ENCODE data around the gene LANCL3. TPM values are rescaled to one million over a fixed set of nuclear protein-coding genes. Genes with fewer than 3 reads are reported as not detected.

Gene LANCL3
- total RNA-seq, result under 1 TPM in 1 of 2 donors, not detected in 1; under 0.01 TPM

GRCh38 chrX:37571426-37572107, at the start of gene LANCL3:
TSS of gene LANCL3 (plus strand) at chrX:37571661. CDS start at chrX:37571871, 210 bp downstream.

GRCh38 chrX:37685381-37686359, 114.2 kb downstream of the LANCL3 start, which contains the start of gene XK:
TSS of gene XK (plus strand) at chrX:37685791. CDS start at chrX:37685962, 171 bp downstream.

Other genes starting within 250 kb of the LANCL3 start
- gene PRRG1, start 222.3 kb upstream of the LANCL3 start, total RNA-seq, result 10 to 100 TPM in 1 of 2 donors, 1 to 10 TPM in 1; 8.3 to 10.7 TPM
- under 1 TPM; under 0.01 TPM for gene XK, start 114.1 kb downstream of the LANCL3 start, total RNA-seq
- not detected for gene CYBB, start 208.4 kb downstream of the LANCL3 start, total RNA-seq